Mucosa of descending colon (tissue), 3 donors: ENCODE measurements around the gene MYBPHL. TPM values are rescaled to one million over a fixed set of nuclear protein-coding genes. Genes with fewer than 3 reads are reported as not detected.

ENCODE experiments used
- ATAC-seq: fragments of 200-7000 bp; cut with Tn5 transposase; one replicate; pipeline ENCODE4 v1.9.1; 2020; ENCODE audit warnings: mild to moderate bottlenecking, moderate library complexity
- DNase-seq, 3 donors: peaks; one replicate each; pipeline ENCODE4 v3.0.0-alpha.2; 2020
- H3K36me3 ChIP-seq: fragments of 200-600 bp; one replicate; pipeline ENCODE4 v1.8.0; 2021; ENCODE audit warnings: low read depth, mild to moderate bottlenecking
- H3K4me1 ChIP-seq: fragments of 200-600 bp; one replicate; pipeline ENCODE4 v1.8.0; 2021; ENCODE audit warnings: low read depth, mild to moderate bottlenecking
- H3K4me3 ChIP-seq: fragments of 200-600 bp; one replicate; pipeline ENCODE4 v1.8.0; 2021; ENCODE audit warnings: mild to moderate bottlenecking
- H3K9me3 ChIP-seq: fragments of 200-600 bp; one replicate; pipeline ENCODE4 v1.8.0; 2021; ENCODE audit warnings: mild to moderate bottlenecking
- intact Hi-C, 2 donors: fragments of 100-400 bp; cut with DNase I in 1 of 2; cut with micrococcal nuclease in 1 of 2; formaldehyde crosslinking; loops; one replicate each; pipeline versions ENCODE4 v1.11.0 to v1.11.1; 2022; cut with DNase I, micrococcal nuclease
- total RNA-seq, 3 donors: library from RNA; stranded (reverse); fragmentation: NEBNext Ultra II Directional in 2 of 3; extraction: Animal tissue kit (Norgen Biotek cat#: 25700) in 2 of 3; gene quantifications; one replicate each; pipeline versions ENCODE4 v1.2.1 to v1.2.4, GENCODE V29; 2021 to 2023
- TF ChIP-seq, protein P1 (sequence below): fragments of 200-600 bp; IDR thresholded peaks from one replicate; pipeline ENCODE4 v1.8.0; 2022; ENCODE audit warnings: antibody characterized with exemption, mild to moderate bottlenecking
- donor health status: DM: no; HTN: no; CAD: no; lungs with moderate emphysema.
- donor health status: DM: no; HTN: no; CAD: no.
- donor health status: DM: no; HTN: yes; CAD: no.

Gene MYBPHL
- total RNA-seq, 3 donors from 2014 or later: not detected

DNA sequence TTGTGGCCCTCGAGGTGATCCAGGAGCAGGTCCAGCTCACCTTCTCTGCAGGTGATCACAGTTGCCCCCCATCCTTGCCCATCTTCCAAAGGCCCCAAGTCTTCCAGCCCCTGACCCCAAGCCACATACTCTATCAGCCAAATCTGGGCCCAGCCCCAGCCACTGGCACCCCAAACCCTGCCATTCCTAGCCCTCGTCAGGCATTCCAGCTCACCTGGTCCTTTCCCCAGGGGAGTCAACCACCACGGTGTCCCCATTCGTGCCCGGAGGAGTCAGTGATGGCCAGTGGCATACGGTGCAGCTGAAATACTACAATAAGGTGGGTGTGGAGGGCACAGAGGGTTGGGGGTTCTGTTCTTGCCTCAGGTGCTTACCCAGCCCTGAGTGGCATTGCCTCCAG lies 45.2 kb downstream of the MYBPHL start:
- intact Hi-C loops: loop anchor here in 1 of 2 donors (5.0 kb wide), 1 partner anchor 136 kb away; the partner anchor contains the start of gene SORT1
- Histone ChIP-seq H3K4me1 (no peaks in the 10 kb centered on the region), H3K9me3 (no peaks in the 10 kb centered on the region), H3K4me3 (no peak overlapping the region), H3K36me3 (no peaks in the 10 kb centered on the region)
- TF ChIP-seq, protein P1, sequence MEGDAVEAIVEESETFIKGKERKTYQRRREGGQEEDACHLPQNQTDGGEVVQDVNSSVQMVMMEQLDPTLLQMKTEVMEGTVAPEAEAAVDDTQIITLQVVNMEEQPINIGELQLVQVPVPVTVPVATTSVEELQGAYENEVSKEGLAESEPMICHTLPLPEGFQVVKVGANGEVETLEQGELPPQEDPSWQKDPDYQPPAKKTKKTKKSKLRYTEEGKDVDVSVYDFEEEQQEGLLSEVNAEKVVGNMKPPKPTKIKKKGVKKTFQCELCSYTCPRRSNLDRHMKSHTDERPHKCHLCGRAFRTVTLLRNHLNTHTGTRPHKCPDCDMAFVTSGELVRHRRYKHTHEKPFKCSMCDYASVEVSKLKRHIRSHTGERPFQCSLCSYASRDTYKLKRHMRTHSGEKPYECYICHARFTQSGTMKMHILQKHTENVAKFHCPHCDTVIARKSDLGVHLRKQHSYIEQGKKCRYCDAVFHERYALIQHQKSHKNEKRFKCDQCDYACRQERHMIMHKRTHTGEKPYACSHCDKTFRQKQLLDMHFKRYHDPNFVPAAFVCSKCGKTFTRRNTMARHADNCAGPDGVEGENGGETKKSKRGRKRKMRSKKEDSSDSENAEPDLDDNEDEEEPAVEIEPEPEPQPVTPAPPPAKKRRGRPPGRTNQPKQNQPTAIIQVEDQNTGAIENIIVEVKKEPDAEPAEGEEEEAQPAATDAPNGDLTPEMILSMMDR: no peak
- ATAC-seq (no peak), DNase-seq (no peak)

GRCh38 chr1:109261006-109261405 lies 45.8 kb downstream of the MYBPHL start:
- Histone ChIP-seq H3K4me3 (no peak overlapping the region), H3K9me3 (no peaks in the 10 kb centered on the region), H3K4me1 (no peaks in the 10 kb centered on the region), H3K36me3 (no peaks in the 10 kb centered on the region)
- ATAC-seq (no peak), DNase-seq (peak in 1 of 3 donors; percentile 29)
- TF ChIP-seq, protein P1: no peak
- intact Hi-C loops: loop anchor here in 1 of 2 donors (5.0 kb wide), 1 partner anchor 136 kb away; the partner anchor contains the start of gene SORT1

- intact Hi-C loops: loop anchor here in 1 of 2 donors (5.0 kb wide), 1 partner anchor 137 kb away; the partner anchor contains the start of gene SORT1
- TF ChIP-seq, protein P1: no peak
- Histone ChIP-seq H3K4me3 (no peak overlapping the region), H3K4me1 (no peaks in the 10 kb centered on the region), H3K9me3 (no peaks in the 10 kb centered on the region), H3K36me3 (no peaks in the 10 kb centered on the region)
- no peak for DNase-seq
- ATAC-seq: no peak
These were observed 46.9 kb downstream of the MYBPHL start for GRCh38 chr1:109259674-109260557.

DNA sequence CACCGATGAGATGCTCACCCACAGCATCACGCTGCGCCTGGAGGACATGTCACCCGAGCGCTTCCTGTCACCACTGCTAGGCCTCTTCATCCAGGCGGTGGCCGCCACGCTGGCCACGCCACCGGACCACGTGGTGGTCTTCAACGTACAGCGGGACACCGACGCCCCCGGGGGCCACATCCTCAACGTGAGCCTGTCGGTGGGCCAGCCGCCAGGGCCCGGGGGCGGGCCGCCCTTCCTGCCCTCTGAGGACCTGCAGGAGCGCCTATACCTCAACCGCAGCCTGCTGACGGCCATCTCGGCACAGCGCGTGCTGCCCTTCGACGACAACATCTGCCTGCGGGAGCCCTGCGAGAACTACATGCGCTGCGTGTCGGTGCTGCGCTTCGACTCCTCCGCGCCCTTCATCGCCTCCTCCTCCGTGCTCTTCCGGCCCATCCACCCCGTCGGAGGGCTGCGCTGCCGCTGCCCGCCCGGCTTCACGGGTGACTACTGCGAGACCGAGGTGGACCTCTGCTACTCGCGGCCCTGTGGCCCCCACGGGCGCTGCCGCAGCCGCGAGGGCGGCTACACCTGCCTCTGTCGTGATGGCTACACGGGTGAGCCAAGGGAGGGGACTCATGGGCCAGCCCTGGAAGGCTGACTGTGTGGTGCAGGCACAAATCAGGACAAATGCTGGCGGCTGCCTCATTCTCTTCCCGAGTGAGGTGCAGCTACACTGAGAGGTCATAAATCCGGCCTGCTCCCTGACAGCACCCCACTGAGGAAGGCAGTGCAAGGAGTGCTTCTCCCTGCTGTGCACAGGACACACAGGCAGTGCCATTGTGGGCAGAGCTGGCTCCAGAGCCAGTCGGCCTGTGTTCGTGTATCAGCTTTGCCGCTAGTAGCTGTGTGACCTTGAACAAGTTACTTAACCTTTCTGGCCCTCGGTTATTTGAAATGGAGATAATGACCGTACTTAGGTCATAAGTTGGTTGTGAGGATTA lies 48.0 kb downstream of the MYBPHL start:
- no peaks in the 10 kb centered on the region for H3K36me3 ChIP-seq
- TF ChIP-seq, protein P1: no peak
- ATAC-seq (no peak), DNase-seq (peak in 1 of 3 donors; percentile 44)
- no peaks in the 10 kb centered on the region for H3K9me3 ChIP-seq
- intact Hi-C loops: no loop called here
- no peak overlapping the region for H3K4me3 ChIP-seq
- no peaks in the 10 kb centered on the region for H3K4me1 ChIP-seq

DNA sequence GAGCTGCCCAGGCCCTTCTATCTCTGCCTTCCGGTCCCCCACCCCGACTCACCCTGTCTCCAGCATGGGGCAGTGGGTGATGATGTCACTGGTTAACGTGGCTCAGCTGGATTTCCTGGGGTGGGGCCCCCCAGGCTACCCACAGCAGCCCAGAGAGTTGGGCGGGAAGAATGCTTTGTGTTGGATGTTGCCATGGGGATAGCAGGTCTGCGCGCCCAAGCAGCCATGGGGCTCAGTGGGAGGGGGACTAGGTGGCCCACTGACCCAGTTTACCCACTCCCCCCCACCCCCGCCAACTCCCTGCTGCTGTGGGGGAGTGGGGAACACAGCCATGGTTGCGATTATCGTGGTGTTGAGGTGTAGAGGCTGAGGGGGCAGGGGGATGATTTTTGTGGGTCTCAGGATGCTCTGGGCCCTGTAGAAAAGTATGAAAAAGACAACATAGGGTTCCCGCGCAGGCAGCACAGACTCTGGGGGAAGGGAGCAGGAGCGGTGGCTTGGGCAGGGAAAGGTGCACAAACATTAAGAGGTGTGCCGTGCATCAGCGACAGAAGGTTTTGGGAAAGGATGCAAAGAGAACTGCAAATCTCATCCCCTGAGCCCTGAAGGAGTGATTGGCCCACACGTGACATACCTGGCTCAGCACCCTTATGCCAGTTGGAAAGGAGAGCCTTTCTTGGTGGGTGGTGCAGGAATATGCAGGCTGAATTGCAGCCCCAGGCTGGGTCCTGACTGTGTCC lies 49.0 kb downstream of the MYBPHL start:
- DNase-seq (no peak), ATAC-seq (no peak)
- Histone ChIP-seq H3K36me3 (no peaks in the 10 kb centered on the region), H3K4me1 (no peaks in the 10 kb centered on the region), H3K4me3 (no peak overlapping the region), H3K9me3 (no peaks in the 10 kb centered on the region)
- intact Hi-C loops: no loop called here
- TF ChIP-seq, protein P1: no peak
